H1 (cell line): ENCODE measurements around the gene CYP11A1. TPM values are rescaled to one million over a fixed set of nuclear protein-coding genes. Genes with fewer than 3 reads are reported as not detected.

Experiments
- CTCF ChIA-PET: fragments of 300-600 bp; sonication (Branson Sonifier 250); formaldehyde crosslinking; loops from one replicate; lab custom pipeline; 2021; ENCODE audit not compliant: partially characterized antibody; lab: Charles Lee
- POLR2A ChIA-PET: fragments of 300-600 bp; sonication (Branson Sonifier 250); formaldehyde crosslinking; loops from one replicate; lab custom pipeline; 2021; ENCODE audit warnings: inconsistent platforms; ENCODE audit not compliant: partially characterized antibody; lab: Charles Lee
- DNase-seq, 2 experiments: peaks; one replicate each; pipeline versions ENCODE4 v3.0.0 to v3.0.0-alpha.2; 2010 to 2022; ENCODE audit warnings: low spot score in 2 of 2, low read depth in 1 of 2, mixed read lengths in 1 of 2
- FAIRE-seq: peaks from 2 replicates; lab custom pipeline; 2011; peaks lifted over from hg19 to GRCh38; lab: Jason Lieb, UNC
- H2AFZ ChIP-seq: 2 replicates; pipeline ENCODE4 v1.8.1; 2012; ENCODE audit warnings: low read length, inconsistent platforms
- H2AK5ac ChIP-seq: 2 replicates; pipeline ENCODE4 v1.6.1; 2013; ENCODE audit warnings: low read depth, low read length
- H2BK120ac ChIP-seq: replicated peaks from 2 replicates; pipeline ENCODE3; 2013; ENCODE audit warnings: low read depth, low read length, inconsistent platforms
- H2BK12ac ChIP-seq: 2 replicates; pipeline ENCODE4 v1.6.1; 2013; ENCODE audit warnings: low read depth, low read length
- H2BK15ac ChIP-seq: 2 replicates; pipeline ENCODE4 v1.6.1; 2013; ENCODE audit warnings: low read length
- H2BK20ac ChIP-seq: 2 replicates; pipeline ENCODE4 v1.6.1; 2013; ENCODE audit warnings: low read length
- H2BK5ac ChIP-seq: 2 replicates; pipeline ENCODE4 v1.6.1; 2013; ENCODE audit warnings: low read depth, low read length
- H3K14ac ChIP-seq: 2 replicates; pipeline ENCODE4 v1.6.1; 2013; ENCODE audit warnings: inconsistent platforms; ENCODE audit not compliant: insufficient read length
- H3K18ac ChIP-seq: 2 replicates; pipeline ENCODE4 v1.6.1; 2013; ENCODE audit warnings: low read length; ENCODE audit errors: extremely low read depth
- H3K23ac ChIP-seq: 2 replicates; pipeline ENCODE4 v1.6.1; 2013; ENCODE audit warnings: inconsistent platforms; ENCODE audit not compliant: insufficient read length
- H3K23me2 ChIP-seq: 2 replicates; pipeline ENCODE4 v1.6.1; 2013; ENCODE audit warnings: low read depth, low read length
- H3K27ac ChIP-seq: 2 replicates; pipeline ENCODE4 v1.6.1; 2011; ENCODE audit warnings: low read depth, low read length, inconsistent platforms
- H3K27me3 ChIP-seq, 4 experiments: replicated peaks in 1 of 4; 1 replicate in 1 of 4; 2 replicates in 3 of 4; pipeline versions ENCODE4 v1.6.1 to v1.8.1; 2011 to 2013; ENCODE audit warnings: low read length in 3 of 4, mild to moderate bottlenecking in 3 of 4, inconsistent platforms in 2 of 4, mixed read lengths in 2 of 4, moderate library complexity in 1 of 4; ENCODE audit not compliant: control insufficient read depth in 3 of 4, insufficient read depth in 3 of 4; ENCODE audit errors: extremely low read depth in 1 of 4
- H3K36me3 ChIP-seq, 4 experiments: 2 replicates each; pipeline versions ENCODE4 v1.6.1 to v1.8.1; 2011 to 2013; ENCODE audit warnings: mild to moderate bottlenecking in 4 of 4, low read length in 3 of 4, moderate library complexity in 2 of 4, control low read depth in 1 of 4, inconsistent platforms in 1 of 4; ENCODE audit not compliant: insufficient read depth in 4 of 4, control insufficient read depth in 2 of 4
- H3K4ac ChIP-seq: replicated peaks from 2 replicates; pipeline ENCODE3; 2013; ENCODE audit warnings: low read length, low read depth, mixed read lengths, inconsistent platforms; ENCODE audit not compliant: insufficient read length
- H3K4me1 ChIP-seq, 4 experiments: replicated peaks in 1 of 4; 1 replicate in 1 of 4; 2 replicates in 3 of 4; pipeline versions ENCODE4 v1.6.1 to v1.8.1; 2011 to 2013; ENCODE audit warnings: low read length in 3 of 4, inconsistent platforms in 2 of 4, mixed read lengths in 1 of 4; ENCODE audit not compliant: insufficient read depth in 4 of 4, control insufficient read depth in 3 of 4
- H3K4me2 ChIP-seq, 2 experiments: 2 replicates each; pipeline versions ENCODE4 v1.6.1 to v1.8.1; 2011 to 2013; ENCODE audit warnings: low read depth in 2 of 2, low read length in 2 of 2, control low read depth in 1 of 2, inconsistent platforms in 1 of 2, mild to moderate bottlenecking in 1 of 2; ENCODE audit not compliant: insufficient read depth in 1 of 2
- H3K4me3 ChIP-seq, 4 experiments: fragments of 200-600, 300-600 bp in 1 of 4; sonication (generic), shearing (Covaris generic), sonication (Bioruptor Twin) in 1 of 4; 2 replicates each; pipeline versions ENCODE4 v1.5.1 to v1.8.1; 2011 to 2016; ENCODE audit warnings: low read length in 4 of 4, low read depth in 3 of 4, control low read depth in 2 of 4, inconsistent platforms in 2 of 4, mild to moderate bottlenecking in 2 of 4, mixed read lengths in 1 of 4, moderate library complexity in 1 of 4; ENCODE audit not compliant: insufficient read depth in 2 of 4; ENCODE audit errors: extremely low read depth in 1 of 4
- H3K56ac ChIP-seq: replicated peaks from 2 replicates; pipeline ENCODE3; 2013; ENCODE audit warnings: low read depth, mild to moderate bottlenecking, mixed read lengths, low read length, inconsistent platforms; ENCODE audit not compliant: insufficient read length
- H3K79me1 ChIP-seq: 2 replicates; pipeline ENCODE4 v1.6.1; 2013; ENCODE audit warnings: low read depth, low read length, control low read depth
- H3K79me2 ChIP-seq, 2 experiments: 2 replicates each; pipeline versions ENCODE4 v1.6.1 to v1.8.1; 2012 to 2013; ENCODE audit warnings: low read length in 2 of 2, mild to moderate bottlenecking in 2 of 2, inconsistent platforms in 1 of 2; ENCODE audit not compliant: insufficient read depth in 2 of 2, control insufficient read depth in 1 of 2
- H3K9ac ChIP-seq, 4 experiments: replicated peaks in 1 of 4; 1 replicate in 1 of 4; 2 replicates in 3 of 4; pipeline versions ENCODE4 v1.6.1 to v1.8.1; 2011 to 2013; ENCODE audit warnings: low read depth in 3 of 4, low read length in 3 of 4, control low read depth in 2 of 4, mild to moderate bottlenecking in 2 of 4, moderate library complexity in 2 of 4, inconsistent platforms in 1 of 4; ENCODE audit errors: extremely low read depth in 1 of 4
- H3K9me3 ChIP-seq, 2 experiments: 2 replicates each; pipeline versions ENCODE4 v1.6.1 to v1.8.1; 2012 to 2013; ENCODE audit warnings: mild to moderate bottlenecking in 2 of 2, moderate library complexity in 2 of 2, control low read depth in 1 of 2, inconsistent platforms in 1 of 2, low read depth in 1 of 2, low read length in 1 of 2, mixed read lengths in 1 of 2; ENCODE audit not compliant: insufficient read depth in 2 of 2
- H4K20me1 ChIP-seq, 2 experiments: replicated peaks in 1 of 2; 2 replicates each; pipeline versions ENCODE3 to v1.8.1; 2011 to 2013; ENCODE audit warnings: inconsistent platforms in 2 of 2, low read length in 2 of 2, mild to moderate bottlenecking in 1 of 2; ENCODE audit not compliant: insufficient read depth in 2 of 2, control insufficient read depth in 1 of 2
- H4K5ac ChIP-seq: 2 replicates; pipeline ENCODE4 v1.6.1; 2013; ENCODE audit warnings: low read length, low read depth, mixed read lengths, inconsistent platforms; ENCODE audit not compliant: insufficient read length
- H4K8ac ChIP-seq: 2 replicates; pipeline ENCODE4 v1.8.0; 2013; ENCODE audit warnings: mild to moderate bottlenecking, moderate library complexity, low read length, inconsistent platforms; ENCODE audit not compliant: insufficient read depth; ENCODE audit errors: extremely low read depth
- H4K91ac ChIP-seq: replicated peaks from 2 replicates; pipeline ENCODE3; 2013; ENCODE audit warnings: low read length, mixed read lengths, inconsistent platforms; ENCODE audit not compliant: insufficient read length
- JUND ChIP-seq: IDR thresholded peaks from 2 replicates; pipeline ENCODE4 v1.6.1; 2011; ENCODE audit warnings: mild to moderate bottlenecking, improper control_type of control experiment, low read length
- KDM4A ChIP-seq: IDR thresholded peaks from one replicate; pipeline ENCODE4 v1.7.1; 2012; ENCODE audit warnings: low read depth, mild to moderate bottlenecking, moderate library complexity, low read length, inconsistent platforms; ENCODE audit not compliant: severe bottlenecking
- POLR2A ChIP-seq, 2 experiments: IDR thresholded peaks; 1 replicate in 1 of 2; 2 replicates in 1 of 2; pipeline ENCODE4 v1.6.1; 2011; ENCODE audit warnings: low read depth in 2 of 2, low read length in 2 of 2, mild to moderate bottlenecking in 2 of 2; ENCODE audit errors: control extremely low read depth in 1 of 2
- RNF2 ChIP-seq: fragments of 200-900, 300-1000 bp; sonication (generic); IDR thresholded peaks from 2 replicates; pipeline ENCODE4 v1.7.1; 2016; ENCODE audit warnings: borderline replicate concordance, low read depth, mild to moderate bottlenecking, antibody characterized with exemption, low read length; ENCODE audit not compliant: poor library complexity, severe bottlenecking; ENCODE audit errors: missing control alignments
- WGBS, 2 experiments: shearing (Covaris generic) in 1 of 2; methylation state at CpG; one replicate each; pipeline versions ENCODE4 v1.1.6 to v1.1.7; 2013 to 2015; ENCODE audit warnings: low lambda C conversion rate in 2 of 2, mixed read lengths in 2 of 2, inconsistent platforms in 1 of 2, low coverage in 1 of 2, missing lambda C conversion rate in 1 of 2; ENCODE audit not compliant: insufficient replicate concordance in 2 of 2, insufficient coverage in 1 of 2, insufficient read length in 1 of 2; ENCODE audit errors: extremely low coverage in 1 of 2, missing lambda C conversion rate in 1 of 2; 5-methylcytosine and 5-hydroxymethylcytosine counted together
- polyA plus RNA-seq, 7 experiments: library from polyadenylated mRNA; depleted of rRNA in 3 of 7; stranded (reverse) in 5 of 7; unstranded in 2 of 7; fragments of >200 nt in 5 of 7; fragments of 200-250 nt in 2 of 7; gene quantifications; 1 replicate in 5 of 7; 2 replicates in 1 of 7; 4 replicates in 1 of 7; pipeline versions ENCODE4 v1.2.1 to v1.2.3, GENCODE V29; 2011 to 2013; ENCODE audit warnings: missing spikeins in 2 of 7, mixed read lengths in 2 of 7
- total RNA-seq: library from RNA; stranded (reverse); fragmentation: NEBNext Ultra II Directional; extraction: Animal tissue kit (Norgen Biotek cat#: 25700); gene quantifications from 2 replicates; pipeline ENCODE4 v1.2.1, GENCODE V29; 2021

Gene CYP11A1
- total and polyA plus RNA-seq, 2 of the 8 experiments (the other 6 are each of a cell fraction or from before 2014, with no cell fraction given) = 1.9 to 7.2 TPM

GRCh38 chr15:74373056-74373650 lies 5.7 kb upstream of the CYP11A1 start:
- no peak overlapping the region for H3K27ac ChIP-seq
- H3K4me2 ChIP-seq = peak overlapping the region; percentile 76 to 99; a peak in 3 of 4 replicates
- peak overlapping the region; percentile 75 for H4K91ac ChIP-seq
- ChIA-PET POLR2A (interaction anchor here (0.7 to 3.1 kb wide), 2 partner anchors 10 to 387 kb away, joined by 3 to 9 read pairs; no protein-coding TSS in a partner anchor), CTCF (interaction anchor here (0.9 to 36.8 kb wide), 19 partner anchors 11 to 357 kb away, joined by 3 to 1311 read pairs (median 6); partner anchors contain the start of genes CLK3 and SEMA7A)
- H3K9me3 ChIP-seq = no peaks in the 10 kb centered on the region
- H3K4ac ChIP-seq = peak overlapping the region; percentile 79
- FAIRE-seq (no peak), DNase-seq (no peak)
- H2BK15ac ChIP-seq = peak overlapping the region; percentile 98; the same call in 1 of the 2 replicates
- no peaks in the 10 kb centered on the region for H3K79me2 ChIP-seq
- no peak overlapping the region for H3K23ac ChIP-seq
- no peak overlapping the region for H3K56ac ChIP-seq
- H3K14ac ChIP-seq = no peak overlapping the region
- peak overlapping the region; percentile 92 for H2AFZ ChIP-seq
- H2BK20ac ChIP-seq = peak overlapping the region; percentile 43; the same call in 1 of the 2 replicates
- H4K8ac ChIP-seq = no peak overlapping the region; the same call in 1 of the 2 replicates
- no peak overlapping the region for H3K9ac ChIP-seq
- no peak overlapping the region for H2BK120ac ChIP-seq
- no peaks in the 10 kb centered on the region for H3K36me3 ChIP-seq
- H2AK5ac ChIP-seq = peak overlapping the region; percentile 57; the same call in 1 of the 2 replicates
- 71% methylated on average over 13 of the region's 13 CpGs; no CpG with 5 or more reads in 1 of the 2 experiments for WGBS, 2 experiments
- peaks cover 6% of the 10 kb centered on the region; the same call in 1 of the 2 replicates for H3K23me2 ChIP-seq
- peaks cover 4 to 13% (median 8%) of the 10 kb centered on the region in 4 experiments for H3K4me1 ChIP-seq
- H2BK5ac ChIP-seq = peak overlapping the region; percentile 81; the same call in 1 of the 2 replicates
- no peak overlapping the region for H4K5ac ChIP-seq
- H4K20me1 ChIP-seq = no peaks in the 10 kb centered on the region
- H3K4me3 ChIP-seq = peak overlapping the region in 2 of 4 experiments; percentile 59 to 74; a peak in 2 of 8 replicates
- peak overlapping the region; percentile 87 for H2BK12ac ChIP-seq
- H3K27me3 ChIP-seq = peaks cover 0 to 3% (median 0%) of the 10 kb centered on the region in 4 experiments; a peak in 3 of 7 replicates
- H3K79me1 ChIP-seq = no peaks in the 10 kb centered on the region; the same call in 1 of the 2 replicates
- peak overlapping the region; percentile 73; the same call in 1 of the 2 replicates for H3K18ac ChIP-seq
- TF ChIP-seq KDM4A (no peak), POLR2A (IDR thresholded peaks at IDR 0.05; ENCODE audit: control extremely low read depth in 1 of 2, low read depth in 2 of 2, low read length in 2 of 2) (no peak), RNF2 (no peak), JUND (no peak)
